CD4-positive, CD25-positive, alpha-beta regulatory T cell (primary cell): ENCODE data around the gene EBF4. TPM values are rescaled to one million over a fixed set of nuclear protein-coding genes. Genes with fewer than 3 reads are reported as not detected.
A peak's percentile ranks its signal among the peaks of the same experiment; 100 is the strongest.

Experiments used
- ATAC-seq, 2 donors: fragments of 150-1000 bp; cut with Tn5 transposase; one replicate each; pipeline ENCODE4 v1.10.0; 2021; ENCODE audit warnings: low read depth in 2 of 2, moderate number of reproducible peaks in 2 of 2, moderate library complexity in 1 of 2
- DNase-seq, 3 donors: peaks; one replicate each; pipeline versions ENCODE4 v3.0.0 to v3.0.0-alpha.2; 2012 to 2022; ENCODE audit warnings: mixed read lengths in 1 of 3
- H3K27ac ChIP-seq: one replicate; pipeline ENCODE4 v1.7.0; 2013; ENCODE audit warnings: mild to moderate bottlenecking, low read length; ENCODE audit not compliant: insufficient read depth, poor library complexity, severe bottlenecking
- H3K27me3 ChIP-seq: one replicate; pipeline ENCODE4 v1.7.0; 2013; ENCODE audit warnings: low read length; ENCODE audit not compliant: control insufficient read depth, insufficient read depth
- H3K36me3 ChIP-seq: one replicate; pipeline ENCODE4 v1.7.0; 2013; ENCODE audit warnings: mild to moderate bottlenecking, low read length, moderate library complexity; ENCODE audit not compliant: control insufficient read depth, insufficient read depth
- H3K4me1 ChIP-seq: 2 replicates; pipeline ENCODE4 v1.7.0; 2013; ENCODE audit warnings: mild to moderate bottlenecking, low read length; ENCODE audit not compliant: insufficient read depth, control insufficient read depth, poor library complexity, severe bottlenecking
- H3K4me3 ChIP-seq: one replicate; pipeline ENCODE4 v1.7.0; 2013; ENCODE audit warnings: low read depth, mild to moderate bottlenecking, low read length, moderate library complexity
- H3K9me3 ChIP-seq, 2 experiments: 1 replicate in 1 of 2; 2 replicates in 1 of 2; pipeline ENCODE4 v1.7.0; 2013; ENCODE audit warnings: low read length in 2 of 2, mild to moderate bottlenecking in 1 of 2, moderate library complexity in 1 of 2; ENCODE audit not compliant: control insufficient read depth in 2 of 2
- H3K27ac Mint-ChIP-seq, 3 donors: one replicate each; pipeline ENCODE4 v1.8.0; 2020 to 2022; ENCODE audit warnings: mild to moderate bottlenecking in 3 of 3, mixed read lengths in 3 of 3, moderate library complexity in 2 of 3
- H3K27me3 Mint-ChIP-seq: one replicate; pipeline ENCODE4 v1.8.0; 2022; ENCODE audit warnings: mild to moderate bottlenecking, mixed read lengths
- H3K36me3 Mint-ChIP-seq: one replicate; pipeline ENCODE4 v1.8.0; 2020; ENCODE audit warnings: mixed read lengths
- H3K4me1 Mint-ChIP-seq, 4 donors: one replicate each; pipeline ENCODE4 v1.8.0; 2020 to 2022; ENCODE audit warnings: mixed read lengths in 4 of 4, mild to moderate bottlenecking in 1 of 4
- H3K4me3 Mint-ChIP-seq, 4 donors: one replicate each; pipeline ENCODE4 v1.8.0; 2020 to 2022; ENCODE audit warnings: mild to moderate bottlenecking in 4 of 4, mixed read lengths in 4 of 4, moderate library complexity in 3 of 4
- H3K9me3 Mint-ChIP-seq, 7 donors: one replicate each; pipeline ENCODE4 v1.8.0; 2020 to 2022; ENCODE audit warnings: mixed read lengths in 7 of 7, mild to moderate bottlenecking in 3 of 7, moderate library complexity in 2 of 7
- polyA plus RNA-seq, 4 donors: library from polyadenylated mRNA; unstranded; fragments of 300-500 nt; fragmentation: Illumina TruSeq; gene quantifications; one replicate each; pipeline ENCODE4 v1.2.3, GENCODE V29; 2021
- total RNA-seq: library from RNA; stranded (reverse); gene quantifications from one replicate; pipeline ENCODE4 v1.2.3, GENCODE V29; 2022

Gene EBF4
- total and polyA plus RNA-seq, 5 donors from 2014 or later: 0.36 to 1.8 (median 0.76) TPM; not detected in 2

DNA sequence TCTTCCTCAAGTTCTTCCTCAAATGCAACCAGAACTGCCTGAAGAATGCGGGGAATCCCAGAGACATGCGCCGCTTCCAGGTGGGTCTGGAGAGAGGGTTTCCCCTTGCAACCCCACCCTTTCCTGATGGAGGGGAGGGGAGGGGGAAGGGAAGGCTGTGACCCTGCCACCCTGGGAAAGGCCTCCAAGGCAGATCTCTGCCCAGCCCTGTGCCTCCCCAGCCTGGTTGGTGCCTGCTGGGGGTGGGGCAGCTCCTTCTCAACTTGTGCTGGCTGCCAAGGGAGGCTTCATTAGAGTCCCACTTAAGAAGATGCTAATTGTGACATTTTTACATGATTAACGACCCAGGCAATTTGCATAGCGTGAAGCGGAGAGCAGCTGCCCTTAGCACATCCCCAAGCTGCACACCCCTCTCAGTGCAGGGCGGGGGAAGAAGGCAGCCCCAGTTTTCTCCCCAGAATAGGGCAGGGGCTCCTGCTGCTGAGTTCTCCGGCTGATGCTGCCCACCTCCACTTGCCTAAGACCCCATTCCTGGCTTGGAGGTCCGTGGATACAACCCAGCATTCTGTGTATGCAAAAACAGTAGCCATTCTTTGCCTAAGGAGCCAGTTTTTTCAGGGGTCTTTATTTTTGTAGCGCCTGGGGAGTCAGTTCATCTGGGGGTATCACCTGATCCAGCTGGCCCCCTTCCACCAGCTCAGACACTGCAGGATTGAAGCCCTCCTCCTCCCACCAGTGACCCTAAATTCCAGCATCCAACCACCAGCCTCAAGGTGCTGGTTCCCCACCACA, 56.2 kb downstream of the EBF4 start:
- H3K36me3 Mint-ChIP-seq: no peaks in the 10 kb centered on the region
- H3K27me3 ChIP-seq: peaks cover 5% of the 10 kb centered on the region
- H3K9me3 ChIP-seq: no peaks in the 10 kb centered on the region
- H3K4me1 ChIP-seq: peaks cover 33% of the 10 kb centered on the region
- peaks cover 4 to 33% (median 22%) of the 10 kb centered on the region in 4 donors for H3K4me1 Mint-ChIP-seq
- peaks cover 44% of the 10 kb centered on the region for H3K27me3 Mint-ChIP-seq
- H3K27ac ChIP-seq: no peak overlapping the region
- no peaks in the 10 kb centered on the region for H3K9me3 Mint-ChIP-seq
- no peak for ATAC-seq
- DNase-seq: no peak
- no peaks in the 10 kb centered on the region for H3K36me3 ChIP-seq
- peak overlapping the region in 1 of 4 donors; percentile 67 for H3K4me3 Mint-ChIP-seq
- no peak overlapping the region for H3K27ac Mint-ChIP-seq
- no peak overlapping the region for H3K4me3 ChIP-seq

GRCh38 chr20:2749343-2749950, 56.9 kb downstream of the EBF4 start:
- peaks cover 51% of the 10 kb centered on the region for H3K27me3 Mint-ChIP-seq
- no peaks in the 10 kb centered on the region for H3K36me3 ChIP-seq
- peak overlapping the region in 2 of 4 donors; percentile 55 to 87 for H3K4me3 Mint-ChIP-seq
- no peaks in the 10 kb centered on the region for H3K9me3 Mint-ChIP-seq
- no peak for ATAC-seq
- peaks cover 33% of the 10 kb centered on the region for H3K4me1 ChIP-seq
- H3K27ac Mint-ChIP-seq: no peak overlapping the region
- no peaks in the 10 kb centered on the region for H3K36me3 Mint-ChIP-seq
- H3K4me1 Mint-ChIP-seq: peaks cover 4 to 38% (median 22%) of the 10 kb centered on the region in 4 donors
- H3K27ac ChIP-seq: no peak overlapping the region
- H3K4me3 ChIP-seq: no peak overlapping the region
- no peaks in the 10 kb centered on the region for H3K9me3 ChIP-seq
- peaks cover 10% of the 10 kb centered on the region for H3K27me3 ChIP-seq
- DNase-seq: no peak

DNA sequence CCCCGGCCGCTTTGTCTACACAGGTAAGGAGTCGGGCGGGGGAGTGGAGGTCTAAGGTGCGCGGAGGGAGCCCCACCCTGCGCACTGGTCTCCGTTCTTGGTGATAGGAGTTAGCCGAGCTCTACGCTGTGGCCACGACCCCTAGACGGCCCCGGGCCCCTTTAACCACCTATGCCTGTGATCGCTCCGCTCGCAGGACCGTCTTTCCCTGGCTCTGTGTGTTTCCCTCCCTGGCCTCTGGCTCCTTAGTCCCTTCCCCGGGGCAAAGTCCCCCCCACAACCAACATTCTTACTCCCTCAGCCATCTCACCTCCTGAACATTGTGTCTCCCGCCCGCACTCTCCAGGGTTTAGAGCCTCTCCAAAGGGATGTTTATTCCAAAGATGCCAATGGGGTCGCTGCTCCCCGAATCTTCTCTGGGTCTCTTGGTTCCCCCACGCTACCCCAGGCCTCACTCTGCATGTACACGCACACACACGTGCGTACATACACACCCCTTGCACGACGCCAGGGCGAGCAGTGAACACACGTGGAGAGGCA, 57.4 kb downstream of the EBF4 start:
- Histone ChIP-seq H3K27me3 (peaks cover 13% of the 10 kb centered on the region), H3K4me1 (peaks cover 33% of the 10 kb centered on the region), H3K9me3 (no peaks in the 10 kb centered on the region), H3K36me3 (no peaks in the 10 kb centered on the region), H3K4me3 (no peak overlapping the region), H3K27ac (no peak overlapping the region)
- DNase-seq (no peak), ATAC-seq (no peak)
- Mint-ChIP-seq H3K9me3 (no peaks in the 10 kb centered on the region), H3K36me3 (no peaks in the 10 kb centered on the region), H3K27me3 (peaks cover 53% of the 10 kb centered on the region), H3K4me3 (peak overlapping the region; percentile 55 to 87 (median 56)), H3K4me1 (peaks cover 4 to 38% (median 22%) of the 10 kb centered on the region in 4 donors), H3K27ac (peak overlapping the region; percentile 50 to 87 (median 51))

GRCh38 chr20:2750491-2751251, 58.1 kb downstream of the EBF4 start:
- H3K27ac Mint-ChIP-seq: peak overlapping the region; percentile 50 to 94 (median 86)

GRCh38 chr20:2751347-2751877, 58.8 kb downstream of the EBF4 start:
- peak overlapping the region in 1 of 3 donors; percentile 50 for H3K27ac Mint-ChIP-seq
- H3K4me1 Mint-ChIP-seq: peaks cover 4 to 36% (median 23%) of the 10 kb centered on the region in 4 donors
- no peaks in the 10 kb centered on the region for H3K9me3 Mint-ChIP-seq
- peak overlapping the region; percentile 23 for H3K27ac ChIP-seq
- DNase-seq (no peak), ATAC-seq (no peak)
- peaks cover 13% of the 10 kb centered on the region for H3K27me3 ChIP-seq
- H3K4me3 Mint-ChIP-seq: peak overlapping the region; percentile 55 to 87 (median 77)
- H3K27me3 Mint-ChIP-seq: peaks cover 56% of the 10 kb centered on the region
- H3K36me3 ChIP-seq: no peaks in the 10 kb centered on the region
- H3K4me3 ChIP-seq: peak overlapping the region; percentile 48
- no peaks in the 10 kb centered on the region for H3K36me3 Mint-ChIP-seq
- H3K4me1 ChIP-seq: peaks cover 33% of the 10 kb centered on the region
- H3K9me3 ChIP-seq: no peaks in the 10 kb centered on the region

More at GRCh38 chr20:2750491-2751251, 58.1 kb downstream of the EBF4 start:
- Mint-ChIP-seq H3K4me3 (peak overlapping the region; percentile 55 to 87 (median 77)), H3K27me3 (peaks cover 51% of the 10 kb centered on the region), H3K4me1 (peaks cover 4 to 38% (median 22%) of the 10 kb centered on the region in 4 donors), H3K9me3 (no peaks in the 10 kb centered on the region), H3K36me3 (no peaks in the 10 kb centered on the region)
- ATAC-seq (no peak), DNase-seq (no peak)
- H3K27ac ChIP-seq: no peak overlapping the region
- H3K27me3 ChIP-seq: peaks cover 13% of the 10 kb centered on the region
- no peaks in the 10 kb centered on the region for H3K9me3 ChIP-seq
- peak overlapping the region; percentile 48 for H3K4me3 ChIP-seq
- H3K4me1 ChIP-seq: peaks cover 33% of the 10 kb centered on the region
- H3K36me3 ChIP-seq: no peaks in the 10 kb centered on the region

DNA sequence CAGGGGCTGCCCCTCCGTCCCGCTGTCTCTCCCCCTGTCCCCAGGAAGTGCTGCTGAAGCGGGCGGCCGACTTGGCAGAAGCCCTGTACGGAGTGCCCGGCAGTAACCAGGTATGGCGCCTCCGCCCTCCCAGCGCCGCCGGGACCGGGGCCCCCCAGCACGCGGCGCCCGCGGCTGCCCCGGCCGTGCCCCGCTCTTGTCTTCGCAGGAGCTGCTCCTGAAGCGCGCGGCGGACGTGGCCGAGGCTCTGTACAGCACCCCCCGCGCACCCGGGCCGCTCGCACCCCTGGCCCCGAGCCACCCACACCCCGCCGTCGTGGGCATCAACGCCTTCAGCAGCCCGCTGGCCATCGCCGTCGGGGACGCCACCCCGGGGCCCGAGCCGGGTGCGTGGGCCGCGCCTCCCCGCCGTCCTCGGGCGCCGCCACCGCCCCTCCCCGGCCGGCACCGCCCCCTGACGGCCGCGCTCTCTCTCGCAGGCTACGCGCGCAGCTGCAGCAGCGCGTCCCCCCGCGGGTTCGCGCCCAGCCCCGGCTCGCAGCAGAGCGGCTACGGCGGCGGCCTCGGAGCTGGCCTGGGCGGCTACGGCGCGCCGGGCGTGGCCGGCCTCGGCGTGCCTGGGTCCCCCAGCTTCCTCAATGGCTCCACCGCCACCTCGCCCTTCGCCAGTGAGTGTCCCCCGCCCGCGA, 59.4 kb downstream of the EBF4 start:
- Mint-ChIP-seq H3K36me3 (no peaks in the 10 kb centered on the region), H3K4me3 (no peak overlapping the region), H3K4me1 (peaks cover 4 to 37% (median 24%) of the 10 kb centered on the region in 4 donors), H3K9me3 (no peaks in the 10 kb centered on the region), H3K27ac (no peak overlapping the region), H3K27me3 (peaks cover 54% of the 10 kb centered on the region)
- DNase-seq (peak; percentile 24 to 53 (median 34)), ATAC-seq (peak; percentile 43 to 62)
- peaks cover 33% of the 10 kb centered on the region for H3K4me1 ChIP-seq
- no peaks in the 10 kb centered on the region for H3K9me3 ChIP-seq
- H3K4me3 ChIP-seq: no peak overlapping the region
- H3K36me3 ChIP-seq: no peaks in the 10 kb centered on the region
- peaks cover 13% of the 10 kb centered on the region for H3K27me3 ChIP-seq
- no peak overlapping the region for H3K27ac ChIP-seq
